IMR-90 (cell line): ENCODE results near the gene HSPB7. TPM values are rescaled to one million over a fixed set of nuclear protein-coding genes. Genes with fewer than 3 reads are reported as not detected.

Experiments
- ATAC-seq: fragments of 200-7000 bp; cut with Tn5 transposase; 2 replicates; pipeline ENCODE4 v1.9.1; 2020; ENCODE audit warnings: low read depth, mild to moderate bottlenecking, moderate library complexity
- BruUV-seq: library from RNA; stranded (reverse); fragments of 400-500 nt; replicated peaks from 2 replicates; lab custom pipeline; 2021; lab: Mats Ljungman, UMichigan
- CTCF ChIA-PET: fragments of 300-600 bp; formaldehyde crosslinking; extraction: SDS; loops from one replicate; lab custom pipeline; 2021; ENCODE audit warnings: antibody characterized with exemption; lab: Yijun Ruan, JAX
- POLR2A ChIA-PET: fragments of 300-600 bp; sonication (Branson Sonifier 250); formaldehyde crosslinking; loops from one replicate; lab custom pipeline; 2022; ENCODE audit warnings: antibody characterized with exemption; ENCODE audit not compliant: unreplicated experiment; lab: Charles Lee
- DNase-seq: peaks from one replicate; pipeline ENCODE4 v3.0.0; 2013
- H2AFZ ChIP-seq: replicated peaks from 2 replicates; pipeline ENCODE3; 2013; ENCODE audit warnings: low read length, mild to moderate bottlenecking; ENCODE audit not compliant: poor library complexity
- H2AK5ac ChIP-seq: 2 replicates; pipeline ENCODE4 v1.6.1; 2013; ENCODE audit warnings: low read depth, low read length, inconsistent platforms
- H2AK9ac ChIP-seq: replicated peaks from 2 replicates; pipeline ENCODE3; 2013; ENCODE audit warnings: mild to moderate bottlenecking, low read depth, low read length, moderate library complexity; ENCODE audit not compliant: poor library complexity
- H2BK120ac ChIP-seq: 2 replicates; pipeline ENCODE4 v1.6.1; 2013; ENCODE audit warnings: low read depth, low read length, inconsistent platforms
- H2BK15ac ChIP-seq: 3 replicates; pipeline ENCODE4 v1.6.1; 2013; ENCODE audit warnings: low read depth, low read length, inconsistent platforms
- H2BK20ac ChIP-seq: 2 replicates; pipeline ENCODE4 v1.6.1; 2013; ENCODE audit warnings: low read depth, mild to moderate bottlenecking, inconsistent platforms, low read length, moderate library complexity
- H2BK5ac ChIP-seq: 2 replicates; pipeline ENCODE4 v1.6.1; 2013; ENCODE audit warnings: mild to moderate bottlenecking, low read depth, low read length, inconsistent platforms; ENCODE audit not compliant: poor library complexity, severe bottlenecking
- H3K14ac ChIP-seq: replicated peaks from 2 replicates; pipeline ENCODE4 v1.6.1; 2013; ENCODE audit warnings: low read depth, low read length, inconsistent platforms
- H3K18ac ChIP-seq: 2 replicates; pipeline ENCODE4 v1.6.1; 2013; ENCODE audit warnings: low read depth, low read length, control low read depth
- H3K23ac ChIP-seq: 2 replicates; pipeline ENCODE4 v1.6.1; 2013; ENCODE audit warnings: low read depth, low read length, inconsistent platforms
- H3K27ac ChIP-seq: 2 replicates; pipeline ENCODE4 v1.5.1; 2013; ENCODE audit warnings: mild to moderate bottlenecking, control low read depth, low read length; ENCODE audit not compliant: insufficient read depth
- H3K27me3 ChIP-seq: 2 replicates; pipeline ENCODE4 v1.6.1; 2013; ENCODE audit warnings: low read length; ENCODE audit not compliant: control insufficient read depth, insufficient read depth
- H3K36me3 ChIP-seq: 2 replicates; pipeline ENCODE4 v1.6.1; 2013; ENCODE audit warnings: low read length, mixed read lengths; ENCODE audit not compliant: control insufficient read depth, insufficient read depth
- H3K4ac ChIP-seq: 2 replicates; pipeline ENCODE4 v1.6.1; 2013; ENCODE audit warnings: low read depth, low read length, inconsistent platforms
- H3K4me1 ChIP-seq: 2 replicates; pipeline ENCODE4 v1.6.1; 2013; ENCODE audit warnings: low read length, mixed read lengths; ENCODE audit not compliant: control insufficient read depth, insufficient read depth
- H3K4me2 ChIP-seq: 2 replicates; pipeline ENCODE4 v1.6.1; 2013; ENCODE audit warnings: low read depth, mild to moderate bottlenecking, control low read depth, low read length, moderate library complexity
- H3K4me3 ChIP-seq: 2 replicates; pipeline ENCODE4 v1.5.1; 2013; ENCODE audit warnings: low read depth, mild to moderate bottlenecking, control low read depth, low read length, moderate library complexity; ENCODE audit not compliant: insufficient read depth
- H3K56ac ChIP-seq: 2 replicates; pipeline ENCODE4 v1.6.1; 2013; ENCODE audit warnings: low read length, inconsistent platforms; ENCODE audit not compliant: insufficient read depth; ENCODE audit errors: extremely low read depth
- H3K79me1 ChIP-seq, 2 experiments: 2 replicates each; pipeline ENCODE4 v1.6.1; 2013; ENCODE audit warnings: low read length in 2 of 2, inconsistent platforms in 1 of 2, low read depth in 1 of 2
- H3K9ac ChIP-seq: 2 replicates; pipeline ENCODE4 v1.6.1; 2013; ENCODE audit warnings: low read depth, low read length, control low read depth
- H3K9me1 ChIP-seq: 2 replicates; pipeline ENCODE4 v1.6.1; 2013; ENCODE audit warnings: low read length, inconsistent platforms; ENCODE audit not compliant: insufficient read depth
- H3K9me3 ChIP-seq: 2 replicates; pipeline ENCODE4 v1.6.1; 2013; ENCODE audit warnings: low read length; ENCODE audit not compliant: control insufficient read depth, insufficient read depth
- H4K20me1 ChIP-seq: 2 replicates; pipeline ENCODE4 v1.6.1; 2013; ENCODE audit warnings: low read length, inconsistent platforms; ENCODE audit not compliant: insufficient read depth
- H4K5ac ChIP-seq: 2 replicates; pipeline ENCODE4 v1.6.1; 2013; ENCODE audit warnings: mild to moderate bottlenecking, low read depth, low read length, control low read depth
- H4K8ac ChIP-seq, 2 experiments: 2 replicates each; pipeline ENCODE4 v1.6.1; 2013; ENCODE audit warnings: low read depth in 2 of 2, low read length in 2 of 2, control low read depth in 1 of 2, inconsistent platforms in 1 of 2
- H4K91ac ChIP-seq: 2 replicates; pipeline ENCODE4 v1.6.1; 2013; ENCODE audit warnings: low read depth, low read length, inconsistent platforms; ENCODE audit not compliant: insufficient read depth
- BHLHE40 ChIP-seq: fragments of 150-350 bp; IDR thresholded peaks from 2 replicates; pipeline ENCODE4 v1.6.1; 2016; ENCODE audit warnings: mild to moderate bottlenecking, low read depth, low read length
- CEBPB ChIP-seq: IDR thresholded peaks from 2 replicates; pipeline ENCODE4 v1.6.1; 2012; ENCODE audit warnings: low read depth, low read length, improper control_type of control experiment
- CHD1 ChIP-seq: IDR thresholded peaks from 2 replicates; pipeline ENCODE4 v1.6.1; 2012; ENCODE audit warnings: low read depth, low read length, improper control_type of control experiment
- CTCF ChIP-seq: conservative IDR thresholded peaks from 2 replicates; pipeline ENCODE4 v1.5.1; 2012; ENCODE audit warnings: mild to moderate bottlenecking, low read depth, low read length, improper control_type of control experiment
- ELK1 ChIP-seq: fragments of 150-350 bp; IDR thresholded peaks from 2 replicates; pipeline ENCODE4 v1.6.1; 2016; ENCODE audit warnings: low read depth, mild to moderate bottlenecking, low read length, moderate library complexity, borderline replicate concordance
- FOS ChIP-seq: fragments of 150-350 bp; IDR thresholded peaks from 2 replicates; pipeline ENCODE4 v1.6.1; 2016; ENCODE audit warnings: low read depth, low read length
- MAFK ChIP-seq: IDR thresholded peaks from 2 replicates; pipeline ENCODE4 v1.6.1; 2012; ENCODE audit warnings: low read depth, low read length, improper control_type of control experiment
- MAZ ChIP-seq: IDR thresholded peaks from 2 replicates; pipeline ENCODE4 v1.6.1; 2012; ENCODE audit warnings: low read depth, mild to moderate bottlenecking, low read length, improper control_type of control experiment, moderate library complexity, borderline replicate concordance
- MXI1 ChIP-seq: IDR thresholded peaks from 2 replicates; pipeline ENCODE4 v1.6.1; 2012; ENCODE audit warnings: low read depth, mild to moderate bottlenecking, low read length, moderate library complexity, borderline replicate concordance
- NFE2L2 ChIP-seq: fragments of 150-350 bp; IDR thresholded peaks from 2 replicates; pipeline ENCODE4 v1.6.1; 2016; ENCODE audit warnings: low read depth, mild to moderate bottlenecking, low read length
- POLR2A ChIP-seq: IDR thresholded peaks from 2 replicates; pipeline ENCODE4 v1.6.1; 2012; ENCODE audit warnings: mild to moderate bottlenecking, low read depth, low read length
- RAD21 ChIP-seq: IDR thresholded peaks from 2 replicates; pipeline ENCODE4 v1.6.1; 2012; ENCODE audit warnings: low read length, improper control_type of control experiment
- RCOR1 ChIP-seq: IDR thresholded peaks from 2 replicates; pipeline ENCODE4 v1.6.1; 2012; ENCODE audit warnings: mild to moderate bottlenecking, low read length, improper control_type of control experiment; ENCODE audit not compliant: insufficient replicate concordance
- RFX5 ChIP-seq: IDR thresholded peaks from 2 replicates; pipeline ENCODE4 v1.8.0; 2012; ENCODE audit warnings: low read depth, mild to moderate bottlenecking, low read length, moderate library complexity
- SMC3 ChIP-seq: fragments of 150-350 bp; IDR thresholded peaks from 2 replicates; pipeline ENCODE4 v1.6.1; 2016; ENCODE audit warnings: low read depth, mild to moderate bottlenecking, antibody characterized with exemption, low read length, moderate library complexity
- WGBS, 2 experiments: methylation state at CpG; one replicate each; pipeline versions ENCODE4 v1.1.5 to v1.1.7; 2013; ENCODE audit warnings: missing lambda C conversion rate in 2 of 2; ENCODE audit not compliant: insufficient read length in 1 of 2; ENCODE audit errors: extremely low coverage in 2 of 2; 5-methylcytosine and 5-hydroxymethylcytosine counted together
- dilution Hi-C: fragments of 300-500 bp; cut with HindIII; formaldehyde crosslinking; loops from one replicate; pipeline ENCODE4 v1.14.3; 2018; ENCODE audit warnings: low sequenced_read_pairs; ENCODE audit not compliant: unreplicated experiment
- in situ Hi-C: fragments of 300-500 bp; cut with MboI; formaldehyde crosslinking; loops from 3 replicates; pipeline ENCODE4 v1.14.3; 2019; ENCODE audit warnings: low sequenced_read_pairs, inconsistent platforms, mixed read lengths
- intact Hi-C: fragments of 100-400 bp; cut with micrococcal nuclease; formaldehyde crosslinking; loops from 2 replicates; pipeline ENCODE4 v1.10.0; 2022
- polyA plus RNA-seq, 3 experiments: library from polyadenylated mRNA; depleted of rRNA; stranded (reverse); fragments of >200 nt; gene quantifications; 2 replicates each; pipeline ENCODE4 v1.2.3, GENCODE V29; 2012; ENCODE audit warnings: low replicate concordance in 1 of 3
- total RNA-seq: library from RNA; depleted of rRNA; stranded (reverse); fragments of >200 nt; gene quantifications from 2 replicates; pipeline ENCODE4 v1.2.3, GENCODE V29; 2012
- TF ChIP-seq, protein P1 (sequence below): fragments of 150-350 bp; IDR thresholded peaks from 2 replicates; pipeline ENCODE4 v1.6.1; 2017; ENCODE audit warnings: mild to moderate bottlenecking, antibody characterized with exemption, low read length, low read depth

The HSPB7 gene
- total and polyA plus RNA-seq, 2 of the 4 experiments (the other 2 are of a cell fraction), result 0.54 to 3.0 TPM

DNA sequence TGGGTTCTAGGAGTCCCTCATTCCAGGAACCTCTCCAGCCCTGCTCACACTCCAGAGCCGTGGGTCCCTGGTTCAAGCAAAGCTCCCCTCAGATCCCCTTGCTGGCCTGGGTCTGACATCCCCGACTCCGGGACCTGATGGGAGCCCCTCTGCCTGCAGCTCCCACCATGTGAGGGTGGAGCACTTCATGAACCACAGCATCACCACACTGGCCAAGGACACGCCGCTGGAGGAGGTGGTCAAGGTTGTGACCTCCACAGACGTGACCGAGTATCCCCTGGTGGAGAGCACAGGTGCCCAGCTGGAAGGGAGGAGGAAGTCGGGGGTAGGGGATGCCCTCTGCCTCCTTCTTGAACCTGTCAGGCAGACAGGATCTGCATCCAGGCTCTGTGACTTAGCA lies 13.7 kb upstream of the HSPB7 start:
- intact Hi-C loops, result no loop called here
- H2AK5ac ChIP-seq, result no peak overlapping the region
- H3K14ac ChIP-seq, result no peak overlapping the region
- H2BK5ac ChIP-seq, result no peak overlapping the region
- H3K56ac ChIP-seq, result no peak overlapping the region
- no peak overlapping the region for H4K91ac ChIP-seq
- no peak overlapping the region for H2AK9ac ChIP-seq
- TF ChIP-seq SMC3, result no peak
- TF ChIP-seq POLR2A, result no peak
- no peak for TF ChIP-seq RFX5
- no peak for TF ChIP-seq CEBPB
- TF ChIP-seq NFE2L2, result no peak
- TF ChIP-seq, protein P1, sequence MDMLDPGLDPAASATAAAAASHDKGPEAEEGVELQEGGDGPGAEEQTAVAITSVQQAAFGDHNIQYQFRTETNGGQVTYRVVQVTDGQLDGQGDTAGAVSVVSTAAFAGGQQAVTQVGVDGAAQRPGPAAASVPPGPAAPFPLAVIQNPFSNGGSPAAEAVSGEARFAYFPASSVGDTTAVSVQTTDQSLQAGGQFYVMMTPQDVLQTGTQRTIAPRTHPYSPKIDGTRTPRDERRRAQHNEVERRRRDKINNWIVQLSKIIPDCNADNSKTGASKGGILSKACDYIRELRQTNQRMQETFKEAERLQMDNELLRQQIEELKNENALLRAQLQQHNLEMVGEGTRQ, result no peak
- no peak for TF ChIP-seq RCOR1
- TF ChIP-seq ELK1, result no peak
- TF ChIP-seq CTCF, result no peak
- TF ChIP-seq MXI1, result no peak
- no peak for TF ChIP-seq FOS
- TF ChIP-seq CHD1, result no peak
- TF ChIP-seq RAD21, result no peak
- TF ChIP-seq BHLHE40, result no peak
- no peak for TF ChIP-seq MAZ
- TF ChIP-seq MAFK, result no peak
- no peaks in the 10 kb centered on the region for H4K20me1 ChIP-seq
- no peak overlapping the region for H3K4me3 ChIP-seq
- DNase-seq, result no peak
- no peak overlapping the region for H2BK120ac ChIP-seq
- H3K4me1 ChIP-seq, result peaks cover 5% of the 10 kb centered on the region
- H3K9me1 ChIP-seq, result no peaks in the 10 kb centered on the region
- H3K23ac ChIP-seq, result no peak overlapping the region
- BruUV-seq, result no TSS peak
- H2AFZ ChIP-seq, result no peak overlapping the region
- H3K18ac ChIP-seq, result no peak overlapping the region
- H3K27ac ChIP-seq, result no peak overlapping the region
- ChIA-PET CTCF (interaction anchor here (0.5 to 0.6 kb wide), 2 partner anchors 49 to 91 kb away, joined by 3 to 5 read pairs; no protein-coding TSS in a partner anchor), POLR2A (no interaction called here)
- dilution Hi-C loops, result no loop called here
- H2BK15ac ChIP-seq, result no peak overlapping the region
- H2BK20ac ChIP-seq, result no peak overlapping the region
- H4K5ac ChIP-seq, result no peak overlapping the region
- H3K36me3 ChIP-seq, result no peaks in the 10 kb centered on the region
- ATAC-seq, result no peak
- in situ Hi-C loops, result no loop called here
- H3K27me3 ChIP-seq, result peaks cover 10% of the 10 kb centered on the region
- no peaks in the 10 kb centered on the region for H3K9me3 ChIP-seq
- no CpG with 5 or more reads among the region's 8 CpGs for WGBS, 2 experiments
- H3K4ac ChIP-seq, result no peak overlapping the region
- no peak overlapping the region for H4K8ac ChIP-seq
- no peaks in the 10 kb centered on the region for H3K79me1 ChIP-seq
- H3K4me2 ChIP-seq, result no peak overlapping the region
- H3K9ac ChIP-seq, result no peak overlapping the region
